IMR-90 (cell line): ENCODE data around the gene GPX3. TPM values are rescaled to one million over a fixed set of nuclear protein-coding genes. Genes with fewer than 3 reads are reported as not detected.

Source experiments
- ATAC-seq: fragments of 200-7000 bp; cut with Tn5 transposase; 2 replicates; pipeline ENCODE4 v1.9.1; 2020; ENCODE audit warnings: low read depth, mild to moderate bottlenecking, moderate library complexity
- BruUV-seq: library from RNA; stranded (reverse); fragments of 400-500 nt; replicated peaks from 2 replicates; lab custom pipeline; 2021; lab: Mats Ljungman, UMichigan
- CTCF ChIA-PET: fragments of 300-600 bp; formaldehyde crosslinking; extraction: SDS; loops from one replicate; lab custom pipeline; 2021; ENCODE audit warnings: antibody characterized with exemption; lab: Yijun Ruan, JAX
- POLR2A ChIA-PET: fragments of 300-600 bp; sonication (Branson Sonifier 250); formaldehyde crosslinking; loops from one replicate; lab custom pipeline; 2022; ENCODE audit warnings: antibody characterized with exemption; ENCODE audit not compliant: unreplicated experiment; lab: Charles Lee
- DNase-seq: peaks from one replicate; pipeline ENCODE4 v3.0.0; 2013
- H2AFZ ChIP-seq: replicated peaks from 2 replicates; pipeline ENCODE3; 2013; ENCODE audit warnings: low read length, mild to moderate bottlenecking; ENCODE audit not compliant: poor library complexity
- H2AK5ac ChIP-seq: 2 replicates; pipeline ENCODE4 v1.6.1; 2013; ENCODE audit warnings: low read depth, low read length, inconsistent platforms
- H2AK9ac ChIP-seq: replicated peaks from 2 replicates; pipeline ENCODE3; 2013; ENCODE audit warnings: mild to moderate bottlenecking, low read depth, low read length, moderate library complexity; ENCODE audit not compliant: poor library complexity
- H2BK120ac ChIP-seq: 2 replicates; pipeline ENCODE4 v1.6.1; 2013; ENCODE audit warnings: low read depth, low read length, inconsistent platforms
- H2BK15ac ChIP-seq: 3 replicates; pipeline ENCODE4 v1.6.1; 2013; ENCODE audit warnings: low read depth, low read length, inconsistent platforms
- H2BK20ac ChIP-seq: 2 replicates; pipeline ENCODE4 v1.6.1; 2013; ENCODE audit warnings: low read depth, mild to moderate bottlenecking, inconsistent platforms, low read length, moderate library complexity
- H2BK5ac ChIP-seq: 2 replicates; pipeline ENCODE4 v1.6.1; 2013; ENCODE audit warnings: mild to moderate bottlenecking, low read depth, low read length, inconsistent platforms; ENCODE audit not compliant: poor library complexity, severe bottlenecking
- H3K14ac ChIP-seq: replicated peaks from 2 replicates; pipeline ENCODE4 v1.6.1; 2013; ENCODE audit warnings: low read depth, low read length, inconsistent platforms
- H3K18ac ChIP-seq: 2 replicates; pipeline ENCODE4 v1.6.1; 2013; ENCODE audit warnings: low read depth, low read length, control low read depth
- H3K23ac ChIP-seq: 2 replicates; pipeline ENCODE4 v1.6.1; 2013; ENCODE audit warnings: low read depth, low read length, inconsistent platforms
- H3K27ac ChIP-seq: 2 replicates; pipeline ENCODE4 v1.5.1; 2013; ENCODE audit warnings: mild to moderate bottlenecking, control low read depth, low read length; ENCODE audit not compliant: insufficient read depth
- H3K27me3 ChIP-seq: 2 replicates; pipeline ENCODE4 v1.6.1; 2013; ENCODE audit warnings: low read length; ENCODE audit not compliant: control insufficient read depth, insufficient read depth
- H3K36me3 ChIP-seq: 2 replicates; pipeline ENCODE4 v1.6.1; 2013; ENCODE audit warnings: low read length, mixed read lengths; ENCODE audit not compliant: control insufficient read depth, insufficient read depth
- H3K4ac ChIP-seq: 2 replicates; pipeline ENCODE4 v1.6.1; 2013; ENCODE audit warnings: low read depth, low read length, inconsistent platforms
- H3K4me1 ChIP-seq: 2 replicates; pipeline ENCODE4 v1.6.1; 2013; ENCODE audit warnings: low read length, mixed read lengths; ENCODE audit not compliant: control insufficient read depth, insufficient read depth
- H3K4me2 ChIP-seq: 2 replicates; pipeline ENCODE4 v1.6.1; 2013; ENCODE audit warnings: low read depth, mild to moderate bottlenecking, control low read depth, low read length, moderate library complexity
- H3K4me3 ChIP-seq: 2 replicates; pipeline ENCODE4 v1.5.1; 2013; ENCODE audit warnings: low read depth, mild to moderate bottlenecking, control low read depth, low read length, moderate library complexity; ENCODE audit not compliant: insufficient read depth
- H3K56ac ChIP-seq: 2 replicates; pipeline ENCODE4 v1.6.1; 2013; ENCODE audit warnings: low read length, inconsistent platforms; ENCODE audit not compliant: insufficient read depth; ENCODE audit errors: extremely low read depth
- H3K79me1 ChIP-seq, 2 experiments: 2 replicates each; pipeline ENCODE4 v1.6.1; 2013; ENCODE audit warnings: low read length in 2 of 2, inconsistent platforms in 1 of 2, low read depth in 1 of 2
- H3K9ac ChIP-seq: 2 replicates; pipeline ENCODE4 v1.6.1; 2013; ENCODE audit warnings: low read depth, low read length, control low read depth
- H3K9me1 ChIP-seq: 2 replicates; pipeline ENCODE4 v1.6.1; 2013; ENCODE audit warnings: low read length, inconsistent platforms; ENCODE audit not compliant: insufficient read depth
- H3K9me3 ChIP-seq: 2 replicates; pipeline ENCODE4 v1.6.1; 2013; ENCODE audit warnings: low read length; ENCODE audit not compliant: control insufficient read depth, insufficient read depth
- H4K20me1 ChIP-seq: 2 replicates; pipeline ENCODE4 v1.6.1; 2013; ENCODE audit warnings: low read length, inconsistent platforms; ENCODE audit not compliant: insufficient read depth
- H4K5ac ChIP-seq: 2 replicates; pipeline ENCODE4 v1.6.1; 2013; ENCODE audit warnings: mild to moderate bottlenecking, low read depth, low read length, control low read depth
- H4K8ac ChIP-seq, 2 experiments: 2 replicates each; pipeline ENCODE4 v1.6.1; 2013; ENCODE audit warnings: low read depth in 2 of 2, low read length in 2 of 2, control low read depth in 1 of 2, inconsistent platforms in 1 of 2
- H4K91ac ChIP-seq: 2 replicates; pipeline ENCODE4 v1.6.1; 2013; ENCODE audit warnings: low read depth, low read length, inconsistent platforms; ENCODE audit not compliant: insufficient read depth
- BHLHE40 ChIP-seq: fragments of 150-350 bp; IDR thresholded peaks from 2 replicates; pipeline ENCODE4 v1.6.1; 2016; ENCODE audit warnings: mild to moderate bottlenecking, low read depth, low read length
- CHD1 ChIP-seq: IDR thresholded peaks from 2 replicates; pipeline ENCODE4 v1.6.1; 2012; ENCODE audit warnings: low read depth, low read length, improper control_type of control experiment
- CTCF ChIP-seq: conservative IDR thresholded peaks from 2 replicates; pipeline ENCODE4 v1.5.1; 2012; ENCODE audit warnings: mild to moderate bottlenecking, low read depth, low read length, improper control_type of control experiment
- FOS ChIP-seq: fragments of 150-350 bp; IDR thresholded peaks from 2 replicates; pipeline ENCODE4 v1.6.1; 2016; ENCODE audit warnings: low read depth, low read length
- MAFK ChIP-seq: IDR thresholded peaks from 2 replicates; pipeline ENCODE4 v1.6.1; 2012; ENCODE audit warnings: low read depth, low read length, improper control_type of control experiment
- MAZ ChIP-seq: IDR thresholded peaks from 2 replicates; pipeline ENCODE4 v1.6.1; 2012; ENCODE audit warnings: low read depth, mild to moderate bottlenecking, low read length, improper control_type of control experiment, moderate library complexity, borderline replicate concordance
- MXI1 ChIP-seq: IDR thresholded peaks from 2 replicates; pipeline ENCODE4 v1.6.1; 2012; ENCODE audit warnings: low read depth, mild to moderate bottlenecking, low read length, moderate library complexity, borderline replicate concordance
- NFE2L2 ChIP-seq: fragments of 150-350 bp; IDR thresholded peaks from 2 replicates; pipeline ENCODE4 v1.6.1; 2016; ENCODE audit warnings: low read depth, mild to moderate bottlenecking, low read length
- POLR2A ChIP-seq: IDR thresholded peaks from 2 replicates; pipeline ENCODE4 v1.6.1; 2012; ENCODE audit warnings: mild to moderate bottlenecking, low read depth, low read length
- RCOR1 ChIP-seq: IDR thresholded peaks from 2 replicates; pipeline ENCODE4 v1.6.1; 2012; ENCODE audit warnings: mild to moderate bottlenecking, low read length, improper control_type of control experiment; ENCODE audit not compliant: insufficient replicate concordance
- SMC3 ChIP-seq: fragments of 150-350 bp; IDR thresholded peaks from 2 replicates; pipeline ENCODE4 v1.6.1; 2016; ENCODE audit warnings: low read depth, mild to moderate bottlenecking, antibody characterized with exemption, low read length, moderate library complexity
- WGBS, 2 experiments: methylation state at CpG; one replicate each; pipeline versions ENCODE4 v1.1.5 to v1.1.7; 2013; ENCODE audit warnings: missing lambda C conversion rate in 2 of 2; ENCODE audit not compliant: insufficient read length in 1 of 2; ENCODE audit errors: extremely low coverage in 2 of 2; 5-methylcytosine and 5-hydroxymethylcytosine counted together
- dilution Hi-C: fragments of 300-500 bp; cut with HindIII; formaldehyde crosslinking; loops from one replicate; pipeline ENCODE4 v1.14.3; 2018; ENCODE audit warnings: low sequenced_read_pairs; ENCODE audit not compliant: unreplicated experiment
- in situ Hi-C: fragments of 300-500 bp; cut with MboI; formaldehyde crosslinking; loops from 3 replicates; pipeline ENCODE4 v1.14.3; 2019; ENCODE audit warnings: low sequenced_read_pairs, inconsistent platforms, mixed read lengths
- intact Hi-C: fragments of 100-400 bp; cut with micrococcal nuclease; formaldehyde crosslinking; loops from 2 replicates; pipeline ENCODE4 v1.10.0; 2022
- polyA plus RNA-seq, 3 experiments: library from polyadenylated mRNA; depleted of rRNA; stranded (reverse); fragments of >200 nt; gene quantifications; 2 replicates each; pipeline ENCODE4 v1.2.3, GENCODE V29; 2012; ENCODE audit warnings: low replicate concordance in 1 of 3
- total RNA-seq: library from RNA; depleted of rRNA; stranded (reverse); fragments of >200 nt; gene quantifications from 2 replicates; pipeline ENCODE4 v1.2.3, GENCODE V29; 2012
- TF ChIP-seq, protein P1 (sequence below): fragments of 150-350 bp; IDR thresholded peaks from 2 replicates; pipeline ENCODE4 v1.6.1; 2017; ENCODE audit warnings: mild to moderate bottlenecking, antibody characterized with exemption, low read length, low read depth

The GPX3 gene
- total and polyA plus RNA-seq, 2 of the 4 experiments (the other 2 are of a cell fraction), result 0.36 to 1.0 TPM

- TF ChIP-seq, protein P1, sequence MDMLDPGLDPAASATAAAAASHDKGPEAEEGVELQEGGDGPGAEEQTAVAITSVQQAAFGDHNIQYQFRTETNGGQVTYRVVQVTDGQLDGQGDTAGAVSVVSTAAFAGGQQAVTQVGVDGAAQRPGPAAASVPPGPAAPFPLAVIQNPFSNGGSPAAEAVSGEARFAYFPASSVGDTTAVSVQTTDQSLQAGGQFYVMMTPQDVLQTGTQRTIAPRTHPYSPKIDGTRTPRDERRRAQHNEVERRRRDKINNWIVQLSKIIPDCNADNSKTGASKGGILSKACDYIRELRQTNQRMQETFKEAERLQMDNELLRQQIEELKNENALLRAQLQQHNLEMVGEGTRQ, result no peak
Measured at GRCh38 chr5:151067632-151068432, 47.4 kb downstream of the GPX3 start (continued).

DNA sequence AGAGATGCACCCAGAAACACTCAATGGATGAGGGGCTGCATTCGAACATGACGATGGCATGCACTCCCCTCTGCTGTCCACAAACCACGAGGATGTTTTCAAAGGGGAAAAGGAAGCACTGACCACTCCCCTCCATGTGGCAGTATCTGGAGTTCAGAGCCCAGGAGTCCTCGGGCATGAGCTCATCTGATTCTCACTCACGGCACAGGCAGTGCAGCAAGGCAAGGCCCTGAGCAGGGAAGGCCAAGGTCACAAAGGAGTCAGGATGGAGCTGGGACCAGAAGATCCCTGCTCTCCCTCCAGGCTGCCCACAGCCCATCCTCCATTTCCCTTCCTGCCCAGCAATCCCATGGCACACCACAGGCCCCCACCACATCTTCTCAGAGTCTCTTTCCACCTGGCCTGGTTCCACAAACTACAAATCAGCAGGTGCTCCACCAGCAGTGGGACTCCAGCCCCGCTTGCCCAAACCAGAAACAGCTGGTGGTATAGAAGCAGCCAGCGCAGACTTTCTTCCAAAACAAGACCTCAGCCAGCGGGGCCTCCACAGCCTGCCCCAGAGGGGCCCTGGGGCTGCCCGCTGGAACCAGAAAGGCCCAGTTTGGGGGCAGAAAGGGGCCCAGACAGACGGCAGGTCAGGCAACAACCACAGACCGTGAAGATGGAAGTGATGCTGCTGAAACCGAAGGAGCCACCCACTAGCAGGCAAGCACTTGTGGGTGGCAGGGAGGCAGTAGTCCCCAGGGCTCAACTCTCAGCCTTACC, 48.2 kb downstream of the GPX3 start:
- peak; percentile 32 for DNase-seq
- peaks cover 46% of the 10 kb centered on the region for H3K4me1 ChIP-seq
- CTCF ChIA-PET, result no interaction called here
- no peak for TF ChIP-seq CHD1
- no peak for TF ChIP-seq RCOR1
- no peak for TF ChIP-seq MXI1
- no peak for TF ChIP-seq MAFK
- no peak for TF ChIP-seq SMC3
- TF ChIP-seq POLR2A, result no peak
- no peak for TF ChIP-seq BHLHE40
- TF ChIP-seq MAZ, result no peak
- TF ChIP-seq NFE2L2, result no peak
- no peak for TF ChIP-seq FOS
- no peak for TF ChIP-seq CTCF

More for the DNA sequence above, 48.2 kb downstream of the GPX3 start:
- POLR2A ChIA-PET, result no interaction called here
- Histone ChIP-seq H2AK5ac (peak overlapping the region; percentile 91; the same call in 1 of the 2 replicates), H2AFZ (no peak overlapping the region), H4K8ac (peak overlapping the region in 1 of 2 experiments; percentile 20; a peak in 1 of 4 replicates), H4K91ac (peak overlapping the region; percentile 5), H2BK5ac (no peak overlapping the region), H3K27ac (no peak overlapping the region), H3K36me3 (peaks cover 8% of the 10 kb centered on the region), H3K14ac (peak overlapping the region; percentile 24; the same call in 1 of the 2 replicates), H3K79me1 (peaks cover 56 to 94% of the 10 kb centered on the region in 2 experiments), H2BK15ac (peak overlapping the region; percentile 12; the same call in 1 of the 3 replicates), H2BK120ac (peak overlapping the region; percentile 47; the same call in 1 of the 2 replicates), H3K56ac (no peak overlapping the region), H3K9me3 (no peaks in the 10 kb centered on the region), H3K9me1 (peaks cover 59% of the 10 kb centered on the region), H3K4me2 (no peak overlapping the region), H3K18ac (no peak overlapping the region), H4K5ac (no peak overlapping the region), H3K4me3 (no peak overlapping the region), H2AK9ac (peak overlapping the region; percentile 70), H3K4ac (peak overlapping the region; percentile 4), H3K9ac (no peak overlapping the region), H3K27me3 (no peaks in the 10 kb centered on the region), H2BK20ac (peak overlapping the region; percentile 3; the same call in 1 of the 2 replicates), H3K23ac (peak overlapping the region; percentile 37; the same call in 1 of the 2 replicates), H4K20me1 (peaks cover 56% of the 10 kb centered on the region)
- no peak for ATAC-seq
- intact Hi-C loops, result no loop called here
- BruUV-seq, result no TSS peak
- WGBS, 2 experiments, result 73% methylated on average over 5 of the region's 12 CpGs; no CpG with 5 or more reads in 1 of the 2 experiments
- in situ Hi-C loops, result no loop called here
- dilution Hi-C loops, result no loop called here
